ENCODE measurements around the gene PEMT.

PEMT gene

DNA sequence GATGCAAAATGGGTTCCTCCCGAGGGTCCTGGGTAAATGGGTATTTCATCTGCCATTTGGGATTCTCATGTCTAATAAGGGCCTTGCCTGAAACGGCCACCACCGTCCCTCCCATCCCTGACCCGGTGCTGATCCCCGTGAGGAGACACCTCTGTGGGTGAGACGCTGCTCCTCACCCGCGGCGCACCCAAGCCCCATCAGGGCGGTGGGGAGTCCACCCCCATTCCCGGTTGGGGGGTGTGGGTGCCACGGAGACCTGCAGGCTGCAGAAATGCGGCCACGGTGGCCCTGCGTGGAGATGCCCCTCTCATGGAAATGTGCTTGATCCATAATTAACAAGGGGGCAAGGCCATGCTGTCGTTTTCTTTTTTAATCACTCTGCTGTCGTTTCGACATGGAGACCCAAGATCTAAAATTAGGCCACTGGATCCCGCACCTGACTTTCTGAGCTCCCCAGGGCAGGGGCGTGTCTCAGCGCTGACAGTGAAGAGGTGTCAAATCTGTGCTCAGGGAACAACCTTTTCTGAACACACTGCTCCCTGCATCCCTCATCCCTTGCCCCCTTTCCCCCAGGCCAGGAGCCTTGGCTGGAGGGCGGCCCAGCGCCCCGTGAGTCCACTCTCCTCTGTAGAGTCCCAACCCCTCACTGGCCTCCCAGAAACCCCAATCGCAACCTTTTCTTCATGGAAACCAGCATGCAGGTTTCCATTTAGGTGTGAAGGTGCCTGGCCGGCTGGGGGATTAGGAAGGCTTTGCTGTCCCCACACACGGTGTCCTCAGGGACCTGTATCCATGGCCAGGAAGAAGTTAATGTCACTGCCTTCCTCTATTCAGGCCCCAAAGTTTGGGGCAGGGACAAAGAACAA lies 38.9 kb downstream of the PEMT start:
- no peak for DNase-seq

- no peak for DNase-seq
Measured at GRCh38 chr17:17551361-17551760, 40.1 kb downstream of the PEMT start.

DNA sequence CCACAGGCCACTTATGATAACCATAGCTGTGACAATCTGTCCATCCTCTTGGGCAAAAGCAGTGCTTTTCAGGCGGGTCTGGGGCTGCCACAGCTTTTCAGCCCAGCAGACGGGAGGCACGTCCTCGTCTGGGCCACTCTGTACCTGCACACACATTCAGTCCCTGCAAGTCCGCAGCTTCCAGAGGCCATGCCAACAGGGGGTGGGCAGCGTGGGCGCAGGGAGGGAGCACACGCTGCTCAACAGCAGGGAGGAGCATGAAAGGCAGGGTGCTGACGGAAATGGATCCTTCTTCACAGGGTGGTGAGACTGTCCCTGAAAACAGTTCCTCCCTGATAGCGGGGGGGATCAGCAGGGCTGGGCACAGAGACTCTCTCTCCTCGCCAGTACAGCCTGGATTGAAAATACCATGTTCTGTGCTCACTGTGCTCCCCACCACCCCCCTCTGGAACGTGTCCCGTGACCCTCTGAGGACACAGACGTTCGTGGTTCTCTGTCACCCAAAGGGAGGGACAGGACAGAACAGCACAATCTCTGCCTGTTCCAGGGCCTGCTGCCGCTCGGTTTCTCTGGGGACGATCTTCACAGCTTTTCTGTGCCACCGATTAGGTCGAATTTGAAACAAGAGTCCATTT lies 41.7 kb downstream of the PEMT start:
- DNase-seq = no peak

DNA sequence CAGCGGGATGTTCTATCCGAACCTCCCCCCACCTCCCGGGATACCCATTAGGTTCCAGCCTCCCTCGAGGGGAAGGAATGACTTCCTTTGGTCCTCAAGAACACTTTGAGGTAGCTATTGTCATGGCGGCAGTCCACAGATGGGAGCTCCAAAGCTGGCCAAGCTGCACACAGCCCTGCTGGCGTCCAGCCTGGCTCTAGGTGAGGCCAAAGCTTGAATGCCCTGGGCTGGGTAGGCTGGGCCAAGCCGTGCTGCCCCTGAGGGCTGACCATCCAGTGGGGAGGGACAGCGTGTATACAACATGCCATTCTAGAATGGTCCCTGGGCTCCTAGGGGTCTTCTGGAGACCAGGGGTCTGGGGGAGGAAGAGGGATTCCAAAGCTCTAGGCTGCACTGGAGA lies 43.5 kb downstream of the PEMT start:
- no peak for DNase-seq

DNA sequence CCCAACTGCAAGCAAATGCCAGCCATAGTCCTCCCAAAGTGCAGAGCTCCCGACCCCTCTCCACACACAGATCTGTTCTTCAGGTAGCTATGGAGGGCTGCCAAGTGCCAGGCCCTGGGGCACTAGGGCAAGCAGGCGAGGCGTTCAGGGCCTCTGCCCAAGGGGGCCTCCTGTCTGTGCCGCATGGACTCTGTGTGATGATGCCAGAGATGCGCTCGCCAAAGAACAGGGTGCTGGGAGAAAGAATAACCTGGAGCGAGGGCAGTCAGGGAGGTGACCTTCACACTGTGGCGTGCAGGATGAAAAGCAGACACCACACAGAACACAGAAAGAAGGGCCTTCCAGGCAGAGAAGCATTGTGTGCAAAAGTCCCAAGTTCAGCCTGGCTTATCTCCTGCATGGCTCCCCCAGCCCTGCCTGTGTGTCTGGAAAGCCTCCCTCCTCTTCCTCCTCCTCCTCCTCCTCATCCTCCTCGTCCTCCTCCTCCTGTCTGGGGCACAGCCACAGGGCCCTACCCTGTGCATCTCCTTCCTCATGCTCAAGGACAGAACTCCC lies 44.2 kb downstream of the PEMT start:
- no peak for DNase-seq

DNA sequence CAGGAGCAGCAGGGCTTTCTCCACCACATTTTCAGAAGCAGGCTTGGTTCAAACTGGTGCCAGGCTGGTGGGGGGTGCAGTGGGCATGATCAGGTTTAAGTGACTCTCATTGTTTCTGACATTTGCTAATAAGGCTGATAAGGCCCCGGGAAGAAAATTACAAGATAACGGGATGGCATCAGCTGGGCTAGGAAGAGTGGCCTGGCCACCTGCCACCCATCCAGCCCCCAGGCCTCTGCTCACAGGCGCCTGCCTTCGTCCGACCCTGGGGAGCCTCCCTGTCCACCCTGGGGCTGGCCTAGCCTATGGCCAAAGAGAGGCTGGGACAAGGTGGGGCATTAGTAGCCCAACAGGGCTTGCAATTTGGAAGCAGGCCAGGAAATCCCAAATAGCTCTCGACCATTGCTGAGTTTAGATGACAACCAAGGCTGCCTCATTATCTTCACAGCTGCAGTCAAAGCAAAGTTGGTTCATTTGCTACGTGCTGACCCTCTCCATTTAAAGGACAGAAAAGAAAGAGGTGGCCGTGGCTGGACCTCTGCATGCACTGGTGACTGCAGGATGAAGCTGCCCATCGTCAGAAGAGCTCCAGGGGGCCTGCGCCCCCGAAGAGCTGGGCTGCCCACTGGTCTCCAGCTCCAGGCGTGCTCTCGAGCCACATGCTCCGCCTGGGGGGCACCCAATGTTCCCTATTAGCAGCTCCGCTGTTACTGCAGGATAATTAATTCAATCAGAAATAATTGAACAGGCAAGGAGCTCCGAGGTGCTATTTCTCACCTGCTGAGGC lies 44.9 kb downstream of the PEMT start:
- DNase-seq = no peak

GRCh38 chr17:17545984-17546383 lies 45.5 kb downstream of the PEMT start:
- DNase-seq = no peak

DNA sequence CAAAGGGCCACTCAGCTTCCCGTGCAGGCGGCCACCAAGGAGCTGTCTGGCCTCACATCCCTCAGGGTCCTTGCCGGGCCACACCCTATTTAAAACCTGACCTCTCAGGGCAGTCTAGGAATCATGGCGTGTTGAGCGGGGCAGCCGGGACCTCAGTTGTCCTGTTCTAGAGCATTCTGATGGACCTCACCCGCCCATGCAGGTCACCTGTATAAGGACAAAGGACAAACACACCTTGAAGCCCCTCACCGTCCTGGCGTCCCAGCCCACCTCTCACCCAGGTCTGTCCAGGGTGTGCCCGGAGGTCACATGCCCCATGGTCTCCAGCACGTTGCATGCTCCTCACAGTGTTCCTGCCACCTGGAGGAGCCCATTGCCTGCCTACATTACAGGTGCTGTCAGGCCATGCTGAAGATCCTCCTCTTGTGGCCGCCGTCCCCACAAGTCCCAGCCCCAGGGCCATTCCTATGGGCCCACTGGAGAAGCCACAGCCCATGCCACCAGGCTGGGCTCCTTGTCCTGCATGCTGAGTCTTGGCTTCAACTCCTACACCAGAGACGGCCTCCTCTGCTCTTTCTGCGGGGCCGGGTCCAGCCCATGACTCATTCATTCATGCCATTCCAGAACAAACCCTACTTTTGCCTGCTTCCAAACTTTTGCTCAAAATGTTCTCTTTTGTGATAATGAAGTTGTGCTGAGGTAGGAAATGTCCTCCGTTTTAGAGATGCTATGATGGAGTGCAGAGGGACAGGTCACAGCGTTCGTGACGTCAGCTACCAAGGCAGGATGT lies 46.3 kb downstream of the PEMT start:
- no peak for DNase-seq

- DNase-seq = no peak
Measured at GRCh38 chr17:17542906-17543635, 48.4 kb downstream of the PEMT start.

DNA sequence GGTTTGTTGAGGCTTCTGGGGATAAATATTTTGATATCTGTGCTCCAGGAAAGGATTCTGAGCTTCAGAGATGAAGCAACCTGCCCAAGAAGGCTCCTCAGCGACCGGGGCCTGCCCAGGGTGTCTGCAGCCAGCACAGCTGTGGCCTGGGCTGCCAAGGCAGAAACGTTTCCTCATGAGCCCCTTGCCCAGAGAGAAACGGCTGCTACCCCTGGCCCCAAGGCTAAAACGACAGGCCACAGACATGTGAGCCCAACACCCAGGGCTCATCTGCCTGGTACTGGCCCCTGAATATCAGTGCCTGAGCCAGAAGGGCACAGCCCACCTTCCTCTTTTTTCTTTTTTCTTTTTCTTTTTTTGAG lies 49.9 kb downstream of the PEMT start:
- DNase-seq = no peak

DNA sequence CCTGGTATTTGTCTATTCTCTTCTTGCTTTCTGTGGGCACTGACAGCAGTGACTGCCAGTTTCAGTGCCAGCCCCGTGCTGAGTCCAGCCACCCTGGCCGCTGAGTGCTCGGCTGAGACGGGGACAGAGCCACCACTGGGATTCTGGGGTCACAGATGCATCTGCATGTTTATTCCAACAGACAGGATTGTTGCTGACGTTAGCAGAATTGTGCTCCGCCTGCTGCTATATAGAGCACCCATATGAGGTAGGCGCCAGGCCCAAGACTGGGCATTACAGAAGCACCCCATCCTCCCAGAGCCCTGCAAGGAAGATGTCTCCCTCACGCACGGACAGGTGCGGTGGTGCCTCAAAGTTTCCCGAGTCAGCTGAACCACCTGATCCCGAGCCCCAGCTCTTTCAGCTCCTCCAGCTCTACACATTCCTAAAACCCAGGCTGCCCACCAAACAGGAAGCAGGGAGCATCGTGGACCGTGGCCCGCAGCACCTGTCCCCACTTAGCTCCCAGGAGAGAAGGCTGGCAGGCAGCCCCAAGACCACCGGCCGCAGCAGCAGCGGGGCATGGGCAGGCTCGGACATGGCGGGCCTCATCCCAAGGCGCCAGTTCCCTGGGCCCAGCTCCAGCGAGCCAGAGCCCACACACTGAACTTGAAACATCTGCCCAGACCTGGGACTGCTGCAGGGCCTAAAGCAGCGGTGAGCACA lies 50.4 kb downstream of the PEMT start:
- DNase-seq = peak in 1 of 2 experiments; percentile 58

DNA sequence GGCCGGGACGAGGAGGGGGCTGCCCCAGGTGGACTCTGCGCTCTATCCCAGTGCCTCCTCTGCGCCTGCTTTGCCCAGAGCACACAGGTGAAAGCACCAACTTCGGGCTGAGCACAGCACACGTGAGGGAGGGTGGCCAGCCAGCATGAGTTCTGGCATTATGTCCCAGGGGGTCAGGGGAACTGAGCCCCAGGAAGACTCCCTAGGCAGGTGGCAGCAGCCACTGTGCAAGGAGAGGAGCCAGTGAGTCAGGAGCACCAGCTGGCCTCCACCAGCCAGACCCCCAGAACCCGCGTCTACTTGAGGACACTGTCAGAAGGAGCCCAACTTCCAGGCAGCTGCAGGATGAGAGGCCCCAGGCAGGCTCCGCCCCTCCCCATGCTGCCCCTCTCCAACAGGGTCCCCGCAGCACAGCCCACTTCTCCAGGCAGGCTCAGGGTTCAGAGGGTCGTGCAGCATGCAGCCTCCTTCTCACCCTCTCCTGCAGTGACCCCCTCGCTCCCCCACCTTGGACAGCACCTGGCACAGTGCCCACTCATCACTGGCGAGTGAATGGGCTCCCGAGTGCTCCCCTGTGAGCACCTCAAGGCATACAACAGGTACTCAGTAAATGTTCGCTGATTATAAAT lies 51.1 kb downstream of the PEMT start:
- DNase-seq = peak; percentile 79 to 87

- peak in 1 of 2 experiments; percentile 43 for DNase-seq
Measured at GRCh38 chr17:17539591-17539990, 51.9 kb downstream of the PEMT start.

DNA sequence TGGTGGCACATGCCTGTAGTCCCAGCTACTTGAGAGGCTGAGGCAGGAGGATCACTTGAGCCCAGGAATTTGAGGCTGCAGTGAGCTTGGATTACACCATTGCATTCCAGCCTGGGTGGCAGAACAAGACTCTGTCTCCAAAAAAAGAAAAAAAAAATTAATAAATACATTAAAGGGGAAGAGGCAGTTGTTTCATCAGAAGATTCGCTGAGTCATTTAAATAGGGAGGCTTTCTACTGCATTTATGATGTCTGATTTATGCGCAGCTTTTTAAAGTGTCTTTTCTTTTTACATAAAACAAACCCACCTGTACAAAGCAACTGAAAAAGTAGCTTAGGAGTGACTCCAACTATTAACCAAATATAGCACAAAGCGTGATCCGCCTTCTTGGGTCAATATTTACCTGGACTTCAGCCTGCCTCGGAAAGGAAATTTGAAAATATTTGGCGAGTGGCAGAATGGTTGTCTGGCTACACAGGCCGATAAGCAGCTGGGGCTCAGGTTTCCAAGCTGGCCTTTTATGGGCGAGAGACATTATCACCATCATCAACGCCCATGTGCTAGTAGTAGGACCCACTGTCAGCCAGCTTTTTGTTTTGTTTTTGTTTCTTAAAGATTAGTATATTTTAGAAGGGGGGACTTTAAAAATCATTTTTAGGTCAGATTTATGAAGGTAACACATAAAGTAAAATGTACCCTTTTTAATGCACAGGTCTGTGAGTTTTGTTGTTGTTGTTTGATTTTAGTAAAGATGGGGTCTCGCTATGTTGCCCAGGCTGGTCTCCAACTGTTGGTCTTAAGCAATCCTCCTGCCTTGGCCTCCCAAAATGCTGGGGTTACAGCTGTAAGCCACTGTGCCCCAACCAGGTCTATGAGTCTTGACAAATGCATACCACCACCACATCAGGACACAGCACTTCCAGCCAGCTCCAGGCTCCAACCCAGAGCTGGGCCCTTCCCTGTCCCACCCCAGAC lies 52.8 kb downstream of the PEMT start:
- peak; percentile 100 for DNase-seq

DNA sequence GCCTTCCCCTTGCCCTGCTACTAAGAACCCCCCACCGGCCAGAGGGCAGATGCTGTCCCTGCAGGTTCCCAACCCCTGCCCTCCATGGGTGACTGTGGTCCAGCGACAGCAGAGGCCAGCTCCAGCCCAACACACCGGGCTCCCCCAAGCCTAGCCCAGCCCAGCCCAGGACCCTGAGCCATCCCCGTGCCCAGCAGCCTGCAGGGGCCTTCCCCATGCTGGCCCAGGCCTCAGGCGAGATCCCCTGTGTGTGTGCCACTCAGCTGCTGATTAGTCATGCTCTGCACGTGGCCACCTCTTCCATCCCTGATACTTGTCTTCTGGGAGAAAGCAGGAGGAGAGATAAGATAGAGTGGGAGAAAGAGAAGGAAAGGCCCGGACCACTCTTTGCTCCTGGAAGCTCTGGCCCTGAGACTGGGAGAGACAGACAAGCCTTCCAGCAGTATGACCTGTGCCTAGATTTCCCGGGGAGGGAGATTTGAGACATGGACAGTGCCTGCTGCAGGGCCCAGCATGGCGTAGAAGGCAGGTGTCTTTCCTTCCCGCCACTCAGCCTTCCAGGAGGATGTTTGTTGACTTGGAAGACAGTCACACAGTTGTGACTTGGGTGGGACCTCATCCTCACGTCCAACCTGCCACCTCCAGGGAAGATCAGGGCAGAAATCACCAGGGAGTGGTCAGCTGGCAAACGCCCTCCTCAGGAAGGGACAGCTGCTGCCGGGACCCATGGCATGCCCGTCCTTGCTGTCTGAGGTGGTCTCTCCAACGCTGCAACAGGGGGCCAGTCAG lies 54.0 kb downstream of the PEMT start:
- DNase-seq = peak; percentile 60 to 73

DNA sequence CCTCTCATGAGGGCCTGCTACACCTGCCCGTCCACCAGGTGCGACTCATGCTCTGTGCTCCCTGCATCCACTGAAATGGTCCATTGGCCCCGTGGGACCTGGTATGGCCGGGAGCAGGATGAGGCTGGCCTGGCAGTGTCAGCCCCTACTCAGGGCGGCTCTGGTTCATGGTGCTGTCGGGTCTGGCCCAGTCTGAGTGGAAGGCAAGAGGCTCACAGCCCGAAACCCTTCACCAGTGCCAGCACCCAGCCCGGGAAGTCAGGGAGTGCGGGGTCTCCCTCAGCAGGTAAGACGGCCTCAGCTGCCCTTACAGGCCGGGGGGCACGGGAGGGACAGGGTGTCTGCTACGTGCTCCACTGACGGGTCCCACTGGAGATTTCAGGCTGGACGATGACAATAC lies 54.8 kb downstream of the PEMT start:
- peak; percentile 75 to 77 for DNase-seq

DNA sequence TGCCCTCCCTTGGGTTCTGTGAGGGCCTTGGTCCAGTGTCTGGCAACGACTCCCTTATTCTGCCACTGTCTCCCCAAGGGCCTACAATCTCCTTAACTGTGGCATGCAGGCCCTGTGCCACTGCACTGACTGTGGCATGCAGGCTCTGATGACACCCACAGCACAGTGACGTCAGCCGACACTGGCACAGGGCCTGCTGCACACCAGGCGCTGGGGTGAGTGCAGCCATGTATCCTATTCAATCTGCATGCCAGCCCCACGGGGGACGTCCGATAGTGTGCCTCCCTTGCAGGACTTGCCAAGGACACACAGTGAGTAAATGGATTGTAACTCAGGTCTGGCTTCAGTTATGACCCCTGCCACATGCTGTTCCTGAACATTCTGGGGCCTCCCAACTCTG lies 55.6 kb downstream of the PEMT start:
- peak; percentile 95 to 99 for DNase-seq

DNA sequence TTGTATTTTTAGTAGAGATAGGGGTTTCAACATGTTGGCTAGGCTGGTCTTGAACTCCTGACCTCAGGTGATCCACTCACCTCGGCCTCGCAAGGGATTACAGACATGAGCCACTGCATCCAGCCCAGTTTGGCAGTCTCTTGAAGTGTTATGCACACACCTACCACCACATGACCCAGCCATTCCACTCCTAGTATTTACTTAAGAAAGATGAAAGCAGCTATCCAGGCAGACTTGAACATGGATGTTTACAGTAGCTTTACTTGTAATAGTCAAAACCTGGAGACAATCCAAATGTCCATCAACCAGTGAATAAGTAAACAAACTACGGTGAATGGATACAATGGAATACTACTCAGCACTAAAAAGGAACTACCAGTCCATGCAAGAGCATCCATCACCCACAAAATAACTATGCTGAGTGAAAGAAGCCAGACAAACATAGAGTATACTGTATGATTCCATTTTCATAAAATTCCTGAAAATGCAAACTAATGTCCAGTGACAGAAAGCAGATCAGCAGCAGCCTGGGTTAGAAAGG lies 57.5 kb downstream of the PEMT start:
- DNase-seq = peak; percentile 97

All from SHP77 (cell line).